Testis (tissue), 3 donors: ENCODE results near the gene OSBP. TPM values are rescaled to one million over a fixed set of nuclear protein-coding genes. Genes with fewer than 3 reads are reported as not detected.
"Not testable (repeated sequence)": the region's sequence is repeated elsewhere in the genome, so short reads cannot be mapped to it uniquely, and the experiment has no call there.

ENCODE experiments used
- DNase-seq: peaks from one replicate; pipeline ENCODE4 v3.0.0-alpha.2; 2019
- H3K27ac ChIP-seq, 2 donors: fragments of 200-600 bp; sonication (generic); one replicate each; pipeline ENCODE4 v1.5.1; 2019
- H3K27me3 ChIP-seq: fragments of 200-600 bp; sonication (generic); one replicate; pipeline ENCODE4 v1.5.1; 2019
- H3K36me3 ChIP-seq: fragments of 200-600 bp; sonication (generic); one replicate; pipeline ENCODE4 v1.5.1; 2017; ENCODE audit warnings: low read depth; ENCODE audit errors: missing control alignments
- H3K4me1 ChIP-seq: fragments of 200-600 bp; sonication (generic); one replicate; pipeline ENCODE4 v1.5.1; 2019
- H3K4me3 ChIP-seq, 2 donors: fragments of 200-600 bp; sonication (generic); one replicate each; pipeline ENCODE4 v1.5.1; 2017 to 2019
- H3K9me3 ChIP-seq: fragments of 200-600 bp; sonication (generic); one replicate; pipeline ENCODE4 v1.5.1; 2017
- CTCF ChIP-seq, 3 experiments: fragments of 450-650 bp in 2 of 3; fragments of 200-600 bp in 1 of 3; sonication (generic) in 1 of 3; IDR thresholded peaks; one replicate each; pipeline ENCODE4 v1.5.1; 2016 to 2019; ENCODE audit warnings: antibody characterized with exemption in 3 of 3, mild to moderate bottlenecking in 2 of 3, moderate library complexity in 1 of 3
- POLR2A ChIP-seq: fragments of 450-650 bp; IDR thresholded peaks from one replicate; pipeline ENCODE4 v1.6.1; 2017; ENCODE audit warnings: antibody characterized with exemption, mild to moderate bottlenecking, moderate library complexity
- WGBS, 2 donors: methylation state at CpG; one replicate each; pipeline ENCODE4 v1.1.5; 2018; 5-methylcytosine and 5-hydroxymethylcytosine counted together
- intact Hi-C: fragments of 100-400 bp; cut with DNase I; formaldehyde crosslinking; loops from one replicate; pipeline ENCODE4 v1.15.1; 2023; ENCODE audit warnings: low total_unique reads
- polyA plus RNA-seq: library from polyadenylated mRNA; stranded (reverse); fragments of 350-450 nt; fragmentation: Illumina TruSeq; extraction: RNeasy Lipid Tissue Mini Kit (QIAGEN cat#74804); gene quantifications from one replicate; pipeline ENCODE4 v1.2.3, GENCODE V29; 2014; ENCODE audit warnings: low read depth, low replicate concordance; ENCODE audit not compliant: insufficient read depth
- total RNA-seq, 2 donors: library from RNA; depleted of rRNA; stranded (reverse); fragments of >200 nt; gene quantifications; one replicate each; pipeline ENCODE4 v1.2.3, GENCODE V29; 2016

The OSBP gene
- total and polyA plus RNA-seq, 3 donors from 2014 or later = 45.0 to 63.1 (median 49.2) TPM

- intact Hi-C loops = no loop called here
- DNase-seq = no peak
Measured at GRCh38 chr11:59630493-59630892, 14.9 kb upstream of the OSBP start.

GRCh38 chr11:59629996-59630395, 14.4 kb upstream of the OSBP start:
- Histone ChIP-seq H3K36me3 (no peaks in the 10 kb centered on the region), H3K9me3 (no peaks in the 10 kb centered on the region), H3K4me3 (no peak overlapping the region), H3K4me1 (no peaks in the 10 kb centered on the region), H3K27ac (no peak overlapping the region), H3K27me3 (no peaks in the 10 kb centered on the region)
- TF ChIP-seq CTCF (IDR thresholded peaks at IDR 0.05) (no peak), POLR2A (no peak)
- DNase-seq = no peak
- intact Hi-C loops = no loop called here

More at GRCh38 chr11:59630493-59630892, 14.9 kb upstream of the OSBP start:
- Histone ChIP-seq H3K27me3 (no peaks in the 10 kb centered on the region), H3K9me3 (no peaks in the 10 kb centered on the region), H3K4me1 (no peaks in the 10 kb centered on the region), H3K27ac (no peak overlapping the region), H3K4me3 (no peak overlapping the region), H3K36me3 (no peaks in the 10 kb centered on the region)
- WGBS, 2 donors = 70 to 76% methylated on average over 2 of the region's 2 CpGs
- TF ChIP-seq CTCF (IDR thresholded peaks at IDR 0.05) (no peak), POLR2A (no peak)

- H3K36me3 ChIP-seq, H3K27ac ChIP-seq, intact Hi-C loops, DNase-seq, H3K9me3 ChIP-seq, H3K27me3 ChIP-seq, H3K4me1 ChIP-seq, H3K4me3 ChIP-seq: not testable (repeated sequence)
- 86 to 87% methylated on average over 4 of the region's 4 CpGs for WGBS, 2 donors
- TF ChIP-seq CTCF (IDR thresholded peaks at IDR 0.05) = peak in 1 of 3 experiments; percentile 9
Measured at GRCh38 chr11:59626969-59627368, 11.4 kb upstream of the OSBP start.

GRCh38 chr11:59625703-59626102, 10.1 kb upstream of the OSBP start:
- H3K36me3 ChIP-seq = no peaks in the 10 kb centered on the region
- intact Hi-C loops = no loop called here
- no peak overlapping the region for H3K4me3 ChIP-seq
- DNase-seq = no peak
- no peak overlapping the region for H3K27ac ChIP-seq
- no peaks in the 10 kb centered on the region for H3K9me3 ChIP-seq
- H3K27me3 ChIP-seq = no peaks in the 10 kb centered on the region
- no peak for TF ChIP-seq CTCF (IDR thresholded peaks at IDR 0.05)
- no peak for TF ChIP-seq POLR2A
- no peaks in the 10 kb centered on the region for H3K4me1 ChIP-seq
- 87 to 88% methylated on average over 3 of the region's 3 CpGs for WGBS, 2 donors

- intact Hi-C loops = no loop called here
- H3K27ac ChIP-seq = peak overlapping the region in 1 of 2 donors; percentile 46
Measured at GRCh38 chr11:59617876-59618275, 2.3 kb upstream of the OSBP start.

More at GRCh38 chr11:59617876-59618275, 2.3 kb upstream of the OSBP start:
- H3K4me1 ChIP-seq = peaks cover 19% of the 10 kb centered on the region
- no peaks in the 10 kb centered on the region for H3K36me3 ChIP-seq
- 47 to 52% methylated on average over 1 of the region's 1 CpG for WGBS, 2 donors
- no peak for DNase-seq
- TF ChIP-seq POLR2A = no peak
- TF ChIP-seq CTCF (IDR thresholded peaks at IDR 0.05) = no peak
- H3K27me3 ChIP-seq = no peaks in the 10 kb centered on the region
- no peak overlapping the region for H3K4me3 ChIP-seq
- no peaks in the 10 kb centered on the region for H3K9me3 ChIP-seq
